IMR-90 (cell line): ENCODE data around the gene OR8B4.

Source experiments
- CEBPB ChIP-seq: IDR thresholded peaks from 2 replicates; pipeline ENCODE4 v1.6.1; 2012; ENCODE audit warnings: low read depth, low read length, improper control_type of control experiment
- CTCF ChIP-seq: conservative IDR thresholded peaks from 2 replicates; pipeline ENCODE4 v1.5.1; 2012; ENCODE audit warnings: mild to moderate bottlenecking, low read depth, low read length, improper control_type of control experiment
- MAFK ChIP-seq: IDR thresholded peaks from 2 replicates; pipeline ENCODE4 v1.6.1; 2012; ENCODE audit warnings: low read depth, low read length, improper control_type of control experiment
- POLR2A ChIP-seq: IDR thresholded peaks from 2 replicates; pipeline ENCODE4 v1.6.1; 2012; ENCODE audit warnings: mild to moderate bottlenecking, low read depth, low read length
- RAD21 ChIP-seq: IDR thresholded peaks from 2 replicates; pipeline ENCODE4 v1.6.1; 2012; ENCODE audit warnings: low read length, improper control_type of control experiment
- RCOR1 ChIP-seq: IDR thresholded peaks from 2 replicates; pipeline ENCODE4 v1.6.1; 2012; ENCODE audit warnings: mild to moderate bottlenecking, low read length, improper control_type of control experiment; ENCODE audit not compliant: insufficient replicate concordance
- RFX5 ChIP-seq: IDR thresholded peaks from 2 replicates; pipeline ENCODE4 v1.8.0; 2012; ENCODE audit warnings: low read depth, mild to moderate bottlenecking, low read length, moderate library complexity
- SMC3 ChIP-seq: fragments of 150-350 bp; IDR thresholded peaks from 2 replicates; pipeline ENCODE4 v1.6.1; 2016; ENCODE audit warnings: low read depth, mild to moderate bottlenecking, antibody characterized with exemption, low read length, moderate library complexity
- USF2 ChIP-seq: fragments of 150-350 bp; IDR thresholded peaks from 2 replicates; pipeline ENCODE4 v1.6.1; 2017; ENCODE audit warnings: mild to moderate bottlenecking, antibody characterized with exemption, low read length, low read depth

GRCh38 chr11:124409906-124410305, 14.8 kb downstream of the OR8B4 start:
- TF ChIP-seq USF2 (no peak), CTCF (no peak), RCOR1 (no peak), RFX5 (no peak), RAD21 (no peak), POLR2A (no peak), CEBPB (no peak), MAFK (no peak), SMC3 (no peak)
